HG03025 (cell line): ENCODE results near the gene FAM20A.
"Not testable (repeated sequence)": the region's sequence is repeated elsewhere in the genome, so short reads cannot be mapped to it uniquely, and the experiment has no call there.

ENCODE experiments used
- ATAC-seq: cut with Tn5 transposase; IDR thresholded peaks from one replicate; pipeline ENCODE4 v1.9.1; 2021; ENCODE audit warnings: mild to moderate bottlenecking, moderate library complexity; ENCODE audit not compliant: unreplicated experiment, low FRiP score

The FAM20A gene

GRCh38 chr17:68533887-68534694 is 67.1 kb downstream of the FAM20A start:
- ATAC-seq, result no peak

GRCh38 chr17:68532826-68533225 is 68.3 kb downstream of the FAM20A start:
- no peak for ATAC-seq

DNA sequence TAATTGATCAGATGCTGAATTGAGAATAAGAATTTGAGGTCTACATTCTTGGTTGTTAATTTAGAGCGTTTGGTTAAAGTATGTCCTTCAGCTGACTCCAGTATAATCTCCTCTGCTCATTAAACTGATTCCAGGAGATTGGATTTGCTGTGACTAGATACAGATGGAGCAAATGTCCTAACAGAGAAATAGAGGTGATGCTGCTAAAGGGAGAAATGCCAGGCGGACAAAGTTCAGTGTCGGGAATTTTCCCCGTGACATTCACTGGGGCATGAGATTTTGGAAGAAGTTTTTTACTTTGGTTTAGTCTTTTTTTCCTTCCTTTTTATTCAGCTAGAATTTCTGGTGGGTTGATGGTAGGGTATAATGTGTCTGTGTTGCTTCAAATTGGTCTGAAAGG is 69.9 kb downstream of the FAM20A start:
- ATAC-seq, result no peak

DNA sequence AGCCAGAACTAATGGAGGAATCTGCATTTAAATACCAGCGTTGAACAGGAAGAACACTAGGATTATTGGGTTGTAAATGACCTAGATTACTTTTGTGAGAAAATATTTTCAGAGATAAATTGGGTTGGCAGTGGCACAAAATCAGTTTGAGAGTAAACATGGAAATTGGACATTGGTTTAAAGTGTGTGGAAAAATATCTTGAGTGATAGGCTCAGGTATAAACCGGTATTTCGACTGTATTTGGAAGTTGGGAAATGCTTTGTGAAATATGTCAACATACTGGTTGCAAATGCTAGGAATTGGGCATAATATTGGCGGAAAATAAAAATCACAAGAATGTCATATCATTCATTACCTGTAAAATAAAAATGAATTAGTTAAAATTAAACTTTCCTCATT is 73.9 kb downstream of the FAM20A start:
- ATAC-seq, result no peak

DNA sequence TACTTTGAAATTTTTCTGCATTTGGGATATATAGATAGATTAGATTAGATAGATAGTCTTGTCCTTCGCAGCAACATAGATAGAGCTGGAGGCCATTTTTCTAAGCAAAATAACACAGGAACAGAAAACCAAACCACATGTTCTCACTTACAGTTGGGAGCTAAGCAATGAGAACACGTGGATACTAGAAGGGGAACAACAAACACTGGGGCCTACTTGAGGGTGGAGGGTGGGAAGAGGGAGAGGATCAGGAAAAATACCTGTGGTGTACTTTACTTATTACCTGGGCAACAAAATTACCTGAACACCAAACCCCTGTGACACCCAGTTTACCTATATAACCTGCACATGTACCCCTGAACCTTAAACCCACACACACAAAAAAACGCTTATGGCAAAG is 74.6 kb downstream of the FAM20A start:
- ATAC-seq, result no peak

GRCh38 chr17:68522266-68522665 is 78.9 kb downstream of the FAM20A start:
- ATAC-seq, result no peak

DNA sequence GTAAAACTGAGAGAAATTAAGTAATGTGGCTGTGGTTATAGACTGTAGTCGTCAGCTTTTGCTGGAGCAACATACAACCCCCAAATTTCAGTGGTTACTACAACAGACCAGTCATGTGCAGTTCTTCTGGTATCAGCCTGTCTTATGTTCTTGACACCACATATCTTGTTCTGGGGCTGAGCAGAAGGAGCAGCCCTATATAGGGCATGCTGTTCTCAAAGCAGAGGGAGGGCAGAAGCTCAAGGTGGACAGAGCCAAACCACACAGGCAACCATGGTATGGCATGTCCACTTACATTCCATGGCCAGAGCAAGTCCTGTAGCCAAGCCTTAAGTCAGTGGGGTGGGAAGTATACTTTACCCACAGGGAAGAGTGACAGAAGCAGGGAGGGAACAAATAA is 81.3 kb downstream of the FAM20A start:
- no peak for ATAC-seq

DNA sequence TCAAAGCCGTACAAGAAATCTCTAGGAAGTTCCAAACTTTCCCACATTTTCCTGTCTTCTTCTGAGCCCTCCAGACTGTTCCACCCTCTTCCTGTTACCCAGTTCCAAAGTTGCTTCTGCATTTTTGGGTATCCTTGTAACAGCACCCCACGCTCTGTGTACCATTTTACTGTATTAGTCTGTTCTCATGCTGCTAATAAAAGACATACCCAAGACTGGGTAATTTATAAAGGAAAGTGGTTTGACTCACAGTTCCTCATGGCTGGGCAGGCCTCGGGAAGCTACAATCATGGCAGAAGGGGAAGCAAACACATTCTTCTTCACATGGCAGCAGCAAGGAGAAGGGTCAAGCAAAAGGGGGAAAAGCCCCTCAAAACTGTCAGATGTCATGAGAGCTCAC is 82.1 kb downstream of the FAM20A start:
- not testable (repeated sequence) for ATAC-seq

- no peak for ATAC-seq
These were observed 82.9 kb downstream of the FAM20A start for GRCh38 chr17:68518063-68518815.

DNA sequence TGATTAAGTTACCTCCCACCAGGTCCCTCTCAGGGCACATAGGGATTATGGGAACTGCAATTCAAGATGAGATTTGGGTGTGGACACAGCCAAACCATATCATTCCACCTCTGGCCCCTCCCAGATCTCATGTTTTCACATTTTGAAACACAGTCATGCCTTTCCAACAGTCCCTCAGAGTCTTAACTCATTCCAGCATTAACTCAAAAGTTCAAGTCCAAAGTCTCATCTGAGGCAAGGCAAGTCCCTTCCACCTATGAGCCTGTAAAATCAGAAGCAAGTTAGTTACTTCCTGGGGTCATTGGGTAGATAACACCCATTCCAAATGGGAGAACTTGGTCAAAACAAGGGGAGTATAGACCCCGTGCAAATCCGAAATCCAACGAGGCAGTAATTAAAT is 83.6 kb downstream of the FAM20A start:
- ATAC-seq, result not testable (repeated sequence)

GRCh38 chr17:68516732-68517131 is 84.4 kb downstream of the FAM20A start:
- ATAC-seq, result no peak

DNA sequence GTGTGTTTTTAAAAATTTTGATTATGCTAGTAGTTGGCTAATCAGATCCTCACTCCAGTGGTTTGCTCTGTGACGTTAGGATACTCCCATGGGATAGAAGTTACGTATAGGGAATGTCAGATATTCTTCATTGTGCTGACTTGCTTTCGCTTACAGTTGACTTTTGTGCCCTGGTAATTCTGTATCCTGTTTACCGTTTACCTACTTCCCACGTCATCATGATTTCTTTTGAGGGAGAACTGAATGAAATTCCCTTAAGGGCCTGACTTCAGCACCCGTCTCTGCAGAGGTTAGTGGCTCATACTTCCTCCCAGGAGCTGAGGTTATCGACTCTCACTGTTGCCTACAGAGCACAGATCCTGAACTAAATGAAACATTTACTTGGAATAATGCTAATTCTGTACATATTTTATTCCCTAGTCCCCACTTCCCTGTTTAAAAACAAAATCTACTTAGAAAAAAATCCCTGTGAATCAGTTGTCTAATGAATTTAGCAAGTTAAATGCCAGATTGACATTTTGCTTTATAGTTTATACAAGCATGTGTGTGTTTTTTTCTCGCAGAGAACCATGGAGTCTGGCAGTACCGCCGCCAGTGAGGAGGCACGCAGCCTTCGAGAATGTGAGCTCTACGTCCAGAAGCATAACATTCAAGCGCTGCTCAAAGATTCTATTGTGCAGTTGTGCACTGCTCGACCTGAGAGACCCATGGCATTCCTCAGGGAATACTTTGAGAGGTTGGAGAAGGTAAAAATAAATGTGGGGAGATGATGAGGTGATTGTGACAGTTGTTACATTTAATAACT is 86.1 kb downstream of the FAM20A start:
- no peak for ATAC-seq

- no peak for ATAC-seq
These were observed 87.2 kb downstream of the FAM20A start for GRCh38 chr17:68513932-68514331.

GRCh38 chr17:68512960-68513474 is 88.2 kb downstream of the FAM20A start:
- no peak for ATAC-seq

DNA sequence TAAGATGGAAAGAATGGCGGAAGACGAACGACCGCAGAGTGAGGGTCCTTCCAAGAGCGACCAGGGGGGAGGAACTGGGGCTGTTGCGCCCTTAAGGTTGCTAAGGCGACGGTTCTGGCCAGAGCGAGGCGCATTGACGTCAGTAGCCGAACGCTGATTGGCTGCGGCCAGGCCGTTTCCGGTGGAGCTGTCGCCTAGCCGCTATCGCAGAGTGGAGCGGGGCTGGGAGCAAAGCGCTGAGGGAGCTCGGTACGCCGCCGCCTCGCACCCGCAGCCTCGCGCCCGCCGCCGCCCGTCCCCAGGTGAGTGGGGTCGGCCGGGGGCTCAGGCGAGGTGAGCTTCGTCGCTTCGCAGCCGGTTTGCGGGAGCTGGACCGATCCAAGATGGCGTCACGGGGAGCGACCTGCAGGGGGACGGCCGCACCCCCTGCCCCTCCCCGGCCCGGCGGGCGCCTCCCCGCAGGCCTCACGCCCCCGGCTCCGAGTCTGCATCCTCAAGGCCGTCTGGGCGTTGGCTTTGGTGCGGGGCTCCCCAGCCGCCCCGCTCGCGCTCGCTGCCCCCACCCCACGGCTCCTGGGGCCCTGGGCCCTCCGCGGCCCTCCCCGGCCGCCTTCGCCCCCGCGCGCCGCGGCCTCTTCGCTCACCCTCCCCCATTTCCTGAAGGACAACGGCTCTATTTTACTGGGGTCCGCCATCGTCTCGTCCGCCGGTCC is 88.8 kb downstream of the FAM20A start, which contains the start of gene PRKAR1A:
PRKAR1A (plus strand) TSS at position 184 of the 713 bp plus-strand sequence. CDS start 2,970 bp downstream, outside the sequence.
- peak; percentile 90 for ATAC-seq

GRCh38 chr17:68511671-68512246 is 89.4 kb downstream of the FAM20A start:
- peak; percentile 51 for ATAC-seq

- no peak for ATAC-seq
These were observed 89.9 kb downstream of the FAM20A start for GRCh38 chr17:68511254-68511670.

DNA sequence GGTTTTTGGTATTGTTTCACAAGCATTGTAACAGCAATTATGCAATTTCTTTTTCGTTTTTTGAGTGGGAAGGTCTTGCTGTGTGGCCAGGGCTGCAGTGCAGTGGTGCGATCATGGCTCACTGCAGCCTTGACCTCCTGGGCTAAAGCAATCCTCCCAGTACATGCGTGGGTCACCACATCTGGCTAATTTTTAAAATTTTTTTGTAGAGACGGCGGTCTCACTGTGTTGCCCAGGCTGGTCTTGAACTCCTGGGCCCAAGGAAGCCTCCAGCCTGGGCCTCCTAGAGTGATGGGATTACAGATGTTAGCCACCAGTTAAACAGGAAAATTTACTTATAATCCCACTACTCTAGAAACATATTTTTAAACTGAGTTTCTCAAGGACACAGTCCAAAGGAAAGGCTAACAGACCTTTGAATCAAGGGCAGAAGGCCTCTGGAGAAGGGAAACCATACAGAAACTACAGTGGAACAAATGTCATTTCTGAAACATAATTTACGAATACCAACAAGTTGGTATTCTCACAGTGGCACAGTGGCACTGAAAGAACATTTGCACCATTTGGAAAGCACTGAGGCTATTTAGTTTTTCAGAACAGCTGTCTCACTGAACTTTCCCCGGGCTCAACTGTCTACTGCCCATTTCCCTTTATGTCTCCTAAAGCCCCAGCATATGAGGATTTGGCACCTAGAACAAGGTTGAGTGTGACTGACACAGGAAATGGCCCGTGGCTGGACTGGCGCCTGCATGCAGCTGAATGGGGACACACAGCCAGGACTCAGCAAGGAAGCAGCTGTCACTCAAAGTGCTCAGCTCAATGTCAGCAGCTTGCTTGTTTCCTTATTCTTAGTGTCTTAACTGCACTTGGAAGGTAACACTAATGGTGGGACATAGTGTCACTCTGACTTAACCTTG is 91.8 kb downstream of the FAM20A start:
- ATAC-seq, result no peak

- no peak for ATAC-seq
These were observed 93.6 kb downstream of the FAM20A start for GRCh38 chr17:68507576-68507975.
